Measurements from ENCODE around the gene CADPS.

CADPS gene

DNA sequence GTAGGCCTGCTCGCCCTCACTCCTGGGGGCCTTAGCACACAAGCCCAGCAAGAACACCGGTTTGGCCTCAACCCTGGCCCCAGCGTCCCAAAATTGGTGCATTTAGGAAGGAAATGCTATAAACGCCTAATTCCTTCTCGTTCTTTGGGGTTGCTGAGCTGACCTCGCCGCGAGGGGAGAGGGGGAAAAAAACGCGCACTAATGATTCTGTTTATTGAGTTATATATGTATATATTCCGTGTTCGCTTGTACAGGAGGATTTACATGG, 505.8 kb downstream of the CADPS start:
- no peak for DNase-seq

DNA sequence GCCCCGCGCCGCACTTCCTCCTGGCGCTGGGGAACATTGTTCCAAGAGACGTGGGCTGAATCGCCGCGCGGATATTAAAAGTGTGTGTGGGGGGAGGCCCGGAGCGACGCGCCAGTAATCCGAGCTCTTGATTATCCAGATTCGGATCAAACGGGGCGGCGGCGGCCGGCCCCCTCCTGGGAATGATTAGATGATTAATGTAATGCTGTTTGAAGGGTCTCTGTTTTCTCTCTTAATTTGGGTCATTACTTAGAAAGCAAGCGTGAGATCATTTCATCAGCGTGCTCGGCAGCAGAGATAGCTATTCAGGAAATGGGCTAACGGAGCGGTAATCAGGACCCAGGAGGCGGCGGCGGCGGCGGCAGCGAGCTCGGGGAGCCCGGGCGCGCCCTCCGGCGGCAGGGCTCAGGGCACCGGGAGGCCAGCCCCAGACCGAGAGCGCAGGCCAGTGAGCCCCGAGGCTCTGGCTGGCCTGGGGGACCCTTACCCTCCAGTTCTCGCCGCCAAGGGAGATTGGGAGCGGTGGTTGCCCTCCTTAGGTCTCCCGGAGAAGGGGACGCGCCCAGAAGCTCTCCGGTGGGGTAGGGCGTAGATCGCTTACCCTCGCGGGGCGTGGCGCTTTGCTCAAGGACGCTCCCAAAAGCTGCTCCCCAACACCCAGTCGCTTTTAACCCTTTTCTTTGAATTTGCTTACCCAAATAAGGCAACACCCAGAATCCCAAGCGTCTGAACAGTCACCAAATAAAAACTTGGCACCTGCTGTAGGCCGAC, 506.3 kb downstream of the CADPS start:
- no peak for DNase-seq

DNA sequence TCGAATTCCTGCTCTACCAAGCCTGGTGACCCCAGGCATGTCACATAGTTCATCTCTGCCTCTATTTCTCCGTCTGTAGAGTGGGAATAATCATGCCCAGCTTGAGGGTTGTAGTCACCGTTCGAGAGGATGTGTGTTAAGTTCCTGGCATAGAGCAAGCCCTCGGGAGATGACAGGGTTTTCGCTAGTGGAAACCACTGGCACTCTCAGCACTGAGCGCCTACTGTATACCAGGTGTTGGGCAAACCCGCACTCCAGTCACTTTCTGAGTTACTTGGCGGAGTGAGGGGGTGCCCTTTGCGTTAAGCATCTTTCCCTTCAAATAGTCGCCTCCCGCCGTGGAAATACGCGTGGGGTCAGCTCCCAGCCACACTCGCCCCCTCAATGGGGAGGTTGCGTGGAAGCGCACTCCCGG, 506.9 kb downstream of the CADPS start:
- no peak for DNase-seq

DNA sequence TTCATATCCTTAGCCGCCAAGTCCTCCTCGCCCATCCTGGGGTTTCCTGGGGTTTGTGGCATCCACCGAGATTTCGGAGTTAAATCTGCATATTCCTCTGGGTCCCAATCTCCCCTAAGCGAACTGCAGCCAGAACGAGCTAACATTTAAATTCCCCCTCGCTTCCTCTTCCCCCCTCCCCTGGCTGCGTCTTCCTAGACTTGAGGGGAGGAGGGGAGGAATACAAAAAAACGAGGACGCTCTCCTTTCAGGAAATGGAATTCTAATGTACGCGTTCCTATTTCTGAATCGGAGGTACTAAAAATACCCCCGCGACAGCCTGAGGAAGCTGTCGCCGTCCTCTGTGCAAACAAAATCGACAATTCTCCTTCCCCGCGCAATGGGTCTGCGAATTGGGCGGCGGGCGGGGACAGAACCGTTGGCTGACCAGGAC, 507.4 kb downstream of the CADPS start:
- no peak for DNase-seq

DNA sequence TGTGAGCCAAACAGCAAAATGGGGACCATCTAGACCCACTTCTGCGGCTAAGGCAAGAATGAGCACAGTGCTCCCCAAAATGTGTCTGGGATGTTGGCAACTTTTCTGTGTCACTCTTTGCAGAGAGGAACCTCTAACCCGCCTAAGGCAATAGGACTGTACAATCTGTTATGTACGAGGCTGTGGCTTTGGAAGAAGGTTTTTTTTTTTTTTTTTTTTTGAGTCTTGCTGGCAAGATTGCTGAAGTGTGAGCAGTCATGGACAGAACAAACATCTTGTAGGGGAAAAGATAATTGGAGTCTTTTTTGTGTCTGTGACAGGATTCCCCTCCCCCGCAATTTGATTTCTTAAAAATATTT, 509.1 kb downstream of the CADPS start:
- DNase-seq: no peak

DNA sequence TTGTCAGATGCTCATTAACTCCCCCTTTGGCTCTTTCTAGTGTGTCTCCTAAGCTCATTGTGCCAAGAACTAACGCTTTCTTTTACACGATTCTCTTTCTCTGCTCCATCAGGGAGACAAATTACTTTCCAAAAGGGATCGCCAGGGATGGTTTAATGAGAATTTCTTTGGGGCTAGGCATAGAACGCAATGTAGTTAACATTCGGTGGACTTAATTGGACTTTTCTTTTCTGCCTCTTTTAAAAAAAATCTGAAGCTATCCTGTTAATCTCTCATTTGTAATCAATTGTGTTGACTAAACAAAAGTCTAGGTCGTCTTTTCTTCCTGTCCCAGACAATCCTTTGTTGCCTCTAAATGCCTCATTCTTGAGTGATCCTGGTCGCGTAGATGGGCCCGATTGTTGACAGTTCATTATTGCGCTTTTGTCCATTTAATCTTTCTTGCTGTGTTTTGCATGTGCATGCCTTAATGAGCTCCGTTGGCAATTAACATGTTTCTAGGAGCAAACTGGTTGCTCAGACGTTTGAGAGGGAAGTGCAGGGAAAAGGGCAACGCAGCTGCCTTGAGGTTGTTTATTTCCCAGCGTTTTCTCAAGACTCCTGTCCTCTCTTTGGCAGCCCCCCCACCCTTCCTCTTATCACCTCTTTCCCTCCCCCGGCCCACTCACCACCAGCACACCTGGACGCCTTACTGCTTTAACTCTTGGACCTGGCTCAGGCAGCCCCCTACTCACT, 509.7 kb downstream of the CADPS start:
- no peak for DNase-seq

DNA sequence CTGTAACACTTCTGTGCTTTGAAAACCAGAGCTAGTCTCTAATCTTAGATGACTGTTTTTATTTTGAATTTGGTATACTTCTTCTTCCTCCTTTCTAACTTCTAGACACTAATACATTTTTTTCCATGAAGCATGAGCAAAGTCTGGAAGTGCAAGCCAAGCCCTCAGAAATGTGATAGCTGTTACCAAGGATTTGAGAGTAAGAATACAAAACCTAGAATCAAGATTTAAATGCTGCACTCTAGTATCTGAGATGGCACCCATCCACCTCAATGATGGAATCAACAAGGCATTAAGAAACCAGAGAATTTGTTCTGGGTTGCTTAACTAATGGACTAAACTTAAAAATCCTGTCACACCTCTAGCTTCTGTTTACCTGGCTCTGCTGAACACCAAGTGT, 511.0 kb downstream of the CADPS start:
- DNase-seq: no peak

DNA sequence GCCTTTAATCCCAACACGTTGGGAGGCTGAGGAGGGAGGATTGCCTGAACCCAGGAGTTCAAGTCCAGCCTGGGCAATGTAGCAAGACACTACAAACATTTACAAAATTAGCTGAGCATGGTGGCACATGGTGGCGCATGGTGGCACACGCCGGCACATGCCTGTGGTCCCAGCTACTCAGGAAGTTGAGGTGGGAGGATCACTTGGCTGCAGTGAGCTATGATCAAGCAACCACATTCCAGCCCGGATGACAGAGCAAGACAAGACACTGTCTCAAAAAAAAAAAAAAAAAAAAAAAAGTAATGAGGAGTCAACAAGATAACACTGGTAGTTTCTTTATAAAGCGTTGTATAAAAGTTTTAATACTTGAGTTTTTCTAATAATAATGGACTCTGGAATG, 511.9 kb downstream of the CADPS start:
- no peak for DNase-seq

DNA sequence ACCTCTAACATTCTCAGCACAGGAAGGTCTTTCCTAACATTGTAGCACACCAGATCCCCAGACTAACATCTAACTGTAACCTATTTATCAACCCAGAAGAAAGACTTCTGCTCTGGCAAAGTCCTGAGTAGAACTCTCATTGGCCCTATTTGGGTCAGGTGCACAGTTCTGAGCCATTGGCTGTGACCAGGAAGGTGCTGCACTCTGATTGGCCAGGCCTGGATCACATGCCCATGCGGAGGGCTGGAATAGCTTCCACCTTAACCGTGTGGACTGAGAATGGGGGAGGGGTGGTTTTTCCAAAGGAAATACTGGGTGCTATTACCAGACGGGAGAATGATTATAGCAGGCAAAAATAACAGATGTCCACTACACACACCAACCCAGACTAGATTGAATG, 513.4 kb downstream of the CADPS start:
- no peak for DNase-seq

DNA sequence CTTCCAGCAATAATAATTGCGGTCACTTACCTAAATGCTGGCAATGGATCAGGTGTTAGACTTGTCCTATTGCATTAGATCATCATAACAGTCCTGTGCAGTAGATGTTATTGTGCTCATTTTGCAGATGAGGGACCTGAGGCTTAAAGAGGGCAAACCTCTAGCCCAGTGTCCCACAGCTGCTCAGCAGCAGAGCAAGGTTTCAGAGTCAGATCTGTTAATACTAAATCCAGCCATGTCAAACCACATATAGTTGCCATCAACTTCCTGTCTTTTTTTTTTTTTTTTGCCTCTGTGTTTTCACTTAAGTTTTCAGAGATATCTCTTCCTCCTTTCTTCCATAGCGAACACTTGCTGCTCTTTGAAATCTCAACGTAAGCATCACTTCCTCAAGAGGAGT, 514.0 kb downstream of the CADPS start:
- no peak for DNase-seq

DNA sequence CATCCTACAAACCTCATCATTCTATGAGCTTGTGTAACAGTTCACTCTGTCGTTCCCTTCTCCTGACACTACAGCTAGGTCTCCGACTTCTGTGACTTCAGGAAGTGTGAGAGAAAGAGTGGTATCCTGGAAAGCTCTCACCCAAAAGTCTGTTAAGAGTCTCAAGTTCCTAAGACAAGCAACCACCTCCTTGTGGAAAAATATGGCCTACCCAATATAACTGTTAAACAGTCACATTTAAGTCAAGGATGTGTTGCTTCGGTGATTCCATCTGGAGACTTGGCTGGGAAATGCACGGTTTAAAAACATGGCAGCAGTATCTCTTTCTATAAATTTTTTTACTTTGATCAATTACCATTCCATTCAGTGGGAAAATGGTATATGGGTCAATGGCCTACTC, 515.7 kb downstream of the CADPS start:
- no peak for DNase-seq

DNA sequence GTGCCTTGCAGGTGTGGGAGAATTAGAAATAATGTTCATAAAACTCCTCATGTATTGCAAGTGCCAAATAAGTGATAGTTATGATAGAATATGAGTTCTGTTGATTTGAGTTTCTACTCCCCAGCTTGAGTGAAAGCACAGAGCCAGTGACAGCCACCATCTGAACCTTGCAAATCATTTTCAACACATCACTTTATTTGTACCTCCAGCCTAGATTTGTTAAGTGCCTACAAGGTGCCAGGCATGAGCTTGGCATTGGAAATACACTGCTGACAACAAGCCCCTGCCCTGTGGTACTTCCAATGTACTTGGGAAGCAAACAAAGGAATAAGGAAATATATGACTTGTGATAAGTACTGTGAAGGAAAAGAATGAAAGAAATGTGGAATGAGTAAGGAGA, 518.9 kb downstream of the CADPS start:
- DNase-seq: no peak

DNA sequence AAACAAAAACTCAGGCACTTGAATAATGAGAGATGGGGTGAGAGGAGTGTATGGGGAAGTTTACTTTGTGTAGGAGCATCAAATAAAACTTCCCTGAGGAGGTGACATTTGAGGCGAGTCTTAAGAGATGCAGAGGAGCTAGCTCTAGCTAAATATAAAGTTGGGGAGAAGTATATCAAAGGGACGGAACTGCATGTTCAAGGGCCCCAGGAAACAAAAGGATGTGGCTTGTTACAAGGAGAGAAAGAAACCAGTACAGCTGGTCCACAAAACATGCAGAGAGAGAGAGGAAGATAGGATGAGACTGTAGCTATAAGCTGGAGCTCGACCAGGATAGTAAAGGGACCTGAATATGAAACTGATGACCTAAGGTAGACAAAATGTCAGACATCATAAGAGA, 519.5 kb downstream of the CADPS start:
- DNase-seq: no peak

Measured in stimulated activated CD4-positive, alpha-beta T cell treated with anti-CD3 and anti-CD28 coated beads, Interleukin-4, amount 100 ng/mL, for 4 hours (primary cell).